ENCODE measurements around the gene GNAT1.
"Not testable (repeated sequence)": the region's sequence is repeated elsewhere in the genome, so short reads cannot be mapped to it uniquely, and the experiment has no call there.

The GNAT1 gene

GRCh38 chr3:50243543-50243895, 52.1 kb downstream of the GNAT1 start:
- no peak for DNase-seq

- not testable (repeated sequence) for DNase-seq
Measured at GRCh38 chr3:50244813-50245212, 53.4 kb downstream of the GNAT1 start.

GRCh38 chr3:50245251-50245745, 53.9 kb downstream of the GNAT1 start:
- no peak for DNase-seq

GRCh38 chr3:50245831-50246516, 54.6 kb downstream of the GNAT1 start:
- DNase-seq = peak; percentile 98

- DNase-seq = peak; percentile 77
Measured at GRCh38 chr3:50246517-50246954, 55.1 kb downstream of the GNAT1 start.
